Stimulated activated naive CD8-positive, alpha-beta T cell treated with anti-CD3 and anti-CD28 coated beads, Interleukin-15, Interleukin-2, amounts not matched to agents 100 ng/mL and 50 ng/mL, for 24 hours (primary cell): ENCODE results near the gene ATXN10.

Source experiments
- H3K27ac Mint-ChIP-seq: one replicate; pipeline ENCODE4 v1.8.0; 2021; ENCODE audit warnings: mild to moderate bottlenecking, mixed read lengths
- H3K27me3 Mint-ChIP-seq: one replicate; pipeline ENCODE4 v1.8.0; 2021; ENCODE audit warnings: mixed read lengths
- H3K36me3 Mint-ChIP-seq: one replicate; pipeline ENCODE4 v1.8.0; 2021; ENCODE audit warnings: low read depth, mixed read lengths
- H3K4me1 Mint-ChIP-seq: one replicate; pipeline ENCODE4 v1.8.0; 2021; ENCODE audit warnings: low read depth, mixed read lengths
- H3K4me3 Mint-ChIP-seq: one replicate; pipeline ENCODE4 v1.8.0; 2021; ENCODE audit warnings: mild to moderate bottlenecking, mixed read lengths
- H3K9me3 Mint-ChIP-seq: one replicate; pipeline ENCODE4 v1.8.0; 2021; ENCODE audit warnings: mixed read lengths

Gene ATXN10

DNA sequence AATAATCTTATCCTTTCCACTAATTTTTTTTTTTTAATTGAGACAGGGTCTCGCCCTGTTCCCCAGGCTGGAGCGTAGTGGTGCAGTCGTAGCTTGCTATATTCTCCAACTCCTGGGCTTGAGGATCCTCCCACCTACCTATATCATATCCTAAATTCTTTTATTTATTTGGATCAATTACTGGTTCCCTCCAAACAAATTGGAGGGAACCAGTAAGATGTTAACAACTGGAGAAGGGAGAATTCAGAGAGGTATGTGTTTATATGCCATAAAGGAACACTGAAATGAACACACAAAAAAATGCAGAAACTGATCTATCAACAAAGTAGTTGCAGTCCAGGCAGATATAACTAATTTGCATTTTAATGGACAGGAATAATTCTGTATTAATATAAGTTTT is 63.6 kb downstream of the ATXN10 start:
- Mint-ChIP-seq H3K9me3 (no peaks in the 10 kb centered on the region), H3K27me3 (no peaks in the 10 kb centered on the region), H3K36me3 (peaks cover 65% of the 10 kb centered on the region), H3K4me1 (no peaks in the 10 kb centered on the region), H3K4me3 (no peak overlapping the region), H3K27ac (no peak overlapping the region)

DNA sequence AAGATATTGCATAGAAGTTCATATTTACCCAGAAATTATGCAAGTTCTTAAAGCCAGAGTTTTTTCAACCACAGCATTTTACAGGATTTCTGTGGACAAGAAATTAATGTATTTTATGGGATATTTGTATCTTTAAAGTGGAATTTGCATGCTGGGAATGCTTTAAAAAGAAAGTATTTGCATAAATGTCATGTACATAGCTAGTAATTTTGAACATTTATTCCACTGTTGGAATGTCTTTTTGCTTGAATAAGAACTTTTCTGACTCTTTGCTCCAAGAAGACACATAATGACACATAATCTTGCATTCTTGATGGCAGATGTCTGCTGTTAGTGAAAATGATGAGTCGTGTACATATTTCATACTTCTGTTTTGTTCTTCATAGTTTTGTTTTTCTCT is 66.6 kb downstream of the ATXN10 start:
- peaks cover 76% of the 10 kb centered on the region for H3K36me3 Mint-ChIP-seq
- H3K4me1 Mint-ChIP-seq, result no peaks in the 10 kb centered on the region
- no peaks in the 10 kb centered on the region for H3K9me3 Mint-ChIP-seq
- H3K27me3 Mint-ChIP-seq, result no peaks in the 10 kb centered on the region
- no peak overlapping the region for H3K27ac Mint-ChIP-seq
- H3K4me3 Mint-ChIP-seq, result no peak overlapping the region

DNA sequence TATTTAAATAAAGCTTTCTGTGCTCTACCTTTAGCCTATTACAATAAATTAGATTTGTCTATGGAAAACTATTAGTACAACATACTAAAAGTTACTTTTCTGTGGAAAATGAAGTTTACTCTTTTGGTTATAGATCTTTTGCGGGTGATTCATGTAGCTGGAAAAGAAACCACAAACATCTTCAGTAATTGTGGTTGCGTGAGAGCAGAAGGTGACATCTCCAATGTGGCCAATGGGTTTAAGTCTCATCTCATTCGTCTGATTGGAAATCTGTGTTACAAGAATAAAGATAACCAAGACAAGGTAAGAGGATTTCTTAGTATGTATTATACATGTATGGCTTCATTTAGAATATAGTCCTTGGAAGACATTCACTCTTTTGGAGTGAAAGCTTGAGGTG is 68.6 kb downstream of the ATXN10 start:
- no peak overlapping the region for H3K4me3 Mint-ChIP-seq
- peaks cover 85% of the 10 kb centered on the region for H3K36me3 Mint-ChIP-seq
- H3K27ac Mint-ChIP-seq, result no peak overlapping the region
- no peaks in the 10 kb centered on the region for H3K27me3 Mint-ChIP-seq
- no peaks in the 10 kb centered on the region for H3K9me3 Mint-ChIP-seq
- no peaks in the 10 kb centered on the region for H3K4me1 Mint-ChIP-seq

DNA sequence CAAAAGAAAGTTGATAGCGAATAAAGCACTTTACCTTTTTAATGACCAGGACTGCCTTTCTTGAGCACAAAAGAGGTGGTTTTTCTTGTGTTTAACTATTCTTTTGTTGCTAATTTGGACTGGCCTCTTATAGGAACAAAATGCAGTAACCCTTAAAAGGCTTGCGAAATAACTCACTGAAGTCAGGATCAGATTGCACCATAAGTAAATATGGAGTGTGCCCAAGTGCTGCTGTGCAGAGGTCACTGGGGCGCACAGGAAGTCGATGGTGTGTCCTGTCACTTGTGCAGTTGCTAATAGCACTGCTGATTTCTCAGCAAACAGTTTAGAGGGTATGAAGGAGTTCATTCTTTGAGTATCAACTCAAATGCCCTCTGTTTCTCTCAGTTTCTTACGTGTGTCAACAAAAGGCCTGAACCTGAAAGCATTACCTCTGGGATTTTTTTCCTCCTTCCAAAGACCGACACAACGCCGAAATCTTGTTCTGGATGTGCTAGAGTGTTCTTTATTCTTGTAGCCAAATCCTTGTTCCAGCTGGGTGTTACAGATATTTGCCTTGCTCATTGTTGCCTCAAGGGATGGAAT is 71.3 kb downstream of the ATXN10 start:
- Mint-ChIP-seq H3K27ac (no peak overlapping the region), H3K9me3 (no peaks in the 10 kb centered on the region), H3K27me3 (no peaks in the 10 kb centered on the region), H3K4me3 (no peak overlapping the region), H3K36me3 (peaks cover 77% of the 10 kb centered on the region), H3K4me1 (no peaks in the 10 kb centered on the region)

DNA sequence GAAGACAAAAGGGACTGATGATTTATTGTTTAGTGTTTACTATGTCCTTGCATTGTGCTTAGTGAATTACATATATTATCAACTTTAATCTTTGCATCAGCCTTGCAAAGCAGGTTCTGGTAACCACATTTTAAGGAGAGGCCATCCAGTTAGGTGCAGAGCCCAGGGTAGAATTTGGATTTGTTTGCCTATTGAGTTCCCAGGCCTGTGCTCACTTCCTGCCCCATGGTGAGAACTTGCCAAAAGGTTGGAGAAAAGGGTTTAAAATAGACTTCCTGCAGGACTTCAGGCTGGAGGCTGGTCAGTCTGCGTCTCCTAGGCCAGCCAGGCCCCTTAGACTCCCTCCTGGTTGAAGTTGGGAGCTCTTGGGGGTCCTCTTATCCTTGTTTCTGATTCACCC is 72.1 kb downstream of the ATXN10 start:
- Mint-ChIP-seq H3K4me1 (no peaks in the 10 kb centered on the region), H3K9me3 (no peaks in the 10 kb centered on the region), H3K27me3 (no peaks in the 10 kb centered on the region), H3K27ac (no peak overlapping the region), H3K4me3 (no peak overlapping the region), H3K36me3 (peaks cover 75% of the 10 kb centered on the region)

DNA sequence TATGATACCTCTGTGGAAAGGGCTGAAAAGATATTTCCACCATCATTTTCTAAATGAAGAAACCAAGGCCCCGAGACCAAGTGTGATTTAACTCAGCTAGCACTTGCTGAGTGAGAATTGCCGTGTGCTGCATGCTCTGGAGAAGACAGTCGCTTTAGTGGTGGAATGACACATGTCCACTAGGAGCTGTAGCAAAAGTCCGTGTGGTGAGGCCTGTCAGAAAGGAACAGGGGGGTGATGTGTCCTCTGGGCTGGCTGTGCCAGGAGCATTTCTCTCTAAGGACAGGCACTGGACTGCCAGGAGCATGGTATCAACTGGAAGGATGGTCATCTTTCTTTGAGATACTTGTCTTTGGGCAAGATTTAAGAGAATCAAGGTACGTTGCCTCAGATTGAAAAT is 72.8 kb downstream of the ATXN10 start:
- Mint-ChIP-seq H3K27ac (peak overlapping the region; percentile 24), H3K4me3 (no peak overlapping the region), H3K4me1 (no peaks in the 10 kb centered on the region), H3K36me3 (peaks cover 69% of the 10 kb centered on the region), H3K9me3 (no peaks in the 10 kb centered on the region), H3K27me3 (no peaks in the 10 kb centered on the region)

DNA sequence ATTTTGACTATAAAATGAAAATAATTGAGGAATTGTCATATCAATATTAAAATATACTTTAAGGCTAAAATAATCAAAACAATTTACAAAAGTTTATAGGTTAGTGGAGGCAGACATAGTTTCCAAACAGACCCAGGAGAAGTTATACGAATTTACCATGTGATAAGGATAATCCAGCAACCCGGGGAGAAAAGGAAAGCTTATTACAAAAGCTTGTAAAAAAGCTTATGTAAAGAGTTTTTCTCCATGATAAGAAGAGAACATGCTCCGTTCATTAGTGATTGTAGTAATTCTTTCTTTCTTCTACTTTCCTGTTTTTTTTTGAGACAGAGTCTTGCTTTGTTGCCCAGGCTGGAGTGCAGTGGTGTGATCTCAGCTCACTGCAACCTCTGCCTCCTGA is 79.0 kb downstream of the ATXN10 start:
- Mint-ChIP-seq H3K27ac (no peak overlapping the region), H3K4me1 (no peaks in the 10 kb centered on the region), H3K4me3 (no peak overlapping the region), H3K9me3 (no peaks in the 10 kb centered on the region), H3K36me3 (peaks cover 38% of the 10 kb centered on the region), H3K27me3 (no peaks in the 10 kb centered on the region)

DNA sequence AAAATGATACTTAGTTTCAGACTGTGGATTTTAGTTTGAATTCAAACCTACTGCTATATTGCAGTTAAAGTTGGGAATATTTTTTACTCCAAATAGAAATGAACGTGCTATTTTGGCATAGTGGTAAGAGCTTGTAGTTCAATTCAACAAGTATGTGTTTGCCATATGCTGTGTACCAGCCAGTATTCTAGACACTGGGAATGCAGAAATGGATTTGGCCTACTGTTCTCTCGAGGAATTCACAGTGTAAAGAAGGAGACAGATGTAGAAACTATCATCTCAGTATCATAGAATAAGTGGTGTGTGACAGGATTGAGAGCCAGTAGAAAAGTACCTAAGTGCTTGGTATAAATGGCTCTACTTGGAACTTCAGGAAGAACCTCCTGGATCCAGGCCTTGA is 80.4 kb downstream of the ATXN10 start:
- H3K36me3 Mint-ChIP-seq, result peaks cover 32% of the 10 kb centered on the region
- no peaks in the 10 kb centered on the region for H3K9me3 Mint-ChIP-seq
- H3K27me3 Mint-ChIP-seq, result no peaks in the 10 kb centered on the region
- no peaks in the 10 kb centered on the region for H3K4me1 Mint-ChIP-seq
- no peak overlapping the region for H3K4me3 Mint-ChIP-seq
- no peak overlapping the region for H3K27ac Mint-ChIP-seq

DNA sequence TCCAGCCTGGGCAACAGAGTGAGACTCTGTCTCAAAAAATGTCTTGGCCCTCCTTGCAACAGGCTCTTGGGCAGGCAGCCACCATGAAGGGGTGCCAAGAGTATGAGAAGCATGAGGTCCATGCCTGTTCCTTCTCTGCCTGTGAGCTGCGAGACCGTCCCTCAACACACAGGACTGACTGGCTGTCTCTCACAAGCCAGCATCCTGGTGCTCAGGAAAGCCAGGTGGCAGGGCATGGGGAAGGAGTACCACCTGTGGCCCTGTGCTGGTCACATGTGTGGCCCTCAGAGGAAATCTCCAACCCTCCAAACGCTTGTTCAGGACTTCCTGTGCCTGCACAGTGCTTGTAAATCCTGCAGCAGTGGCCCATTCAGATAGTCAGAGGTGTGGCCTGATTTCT is 83.2 kb downstream of the ATXN10 start:
- H3K36me3 Mint-ChIP-seq, result peaks cover 26% of the 10 kb centered on the region
- H3K27ac Mint-ChIP-seq, result no peak overlapping the region
- no peaks in the 10 kb centered on the region for H3K9me3 Mint-ChIP-seq
- no peaks in the 10 kb centered on the region for H3K27me3 Mint-ChIP-seq
- H3K4me3 Mint-ChIP-seq, result no peak overlapping the region
- no peaks in the 10 kb centered on the region for H3K4me1 Mint-ChIP-seq

DNA sequence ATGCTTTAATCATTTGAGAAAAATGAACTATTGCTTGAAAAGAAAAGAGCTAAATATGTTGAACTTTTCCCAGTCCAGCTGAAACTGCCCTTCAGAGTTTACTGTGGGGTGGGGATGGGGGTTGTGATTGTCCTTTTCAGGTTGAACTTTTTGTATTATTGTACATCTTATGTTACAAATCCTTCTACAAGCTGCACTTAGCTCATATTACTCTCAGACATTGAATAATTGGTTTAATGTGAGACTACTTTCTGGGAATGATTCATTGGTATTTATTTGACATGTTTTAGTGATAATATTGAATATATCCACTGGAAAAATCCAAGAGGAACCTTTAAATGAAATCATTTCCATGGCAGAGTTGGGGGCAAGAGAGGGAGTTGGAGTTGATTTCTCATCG is 84.9 kb downstream of the ATXN10 start:
- no peaks in the 10 kb centered on the region for H3K4me1 Mint-ChIP-seq
- no peak overlapping the region for H3K4me3 Mint-ChIP-seq
- H3K9me3 Mint-ChIP-seq, result no peaks in the 10 kb centered on the region
- H3K27me3 Mint-ChIP-seq, result no peaks in the 10 kb centered on the region
- H3K36me3 Mint-ChIP-seq, result peaks cover 29% of the 10 kb centered on the region
- no peak overlapping the region for H3K27ac Mint-ChIP-seq

DNA sequence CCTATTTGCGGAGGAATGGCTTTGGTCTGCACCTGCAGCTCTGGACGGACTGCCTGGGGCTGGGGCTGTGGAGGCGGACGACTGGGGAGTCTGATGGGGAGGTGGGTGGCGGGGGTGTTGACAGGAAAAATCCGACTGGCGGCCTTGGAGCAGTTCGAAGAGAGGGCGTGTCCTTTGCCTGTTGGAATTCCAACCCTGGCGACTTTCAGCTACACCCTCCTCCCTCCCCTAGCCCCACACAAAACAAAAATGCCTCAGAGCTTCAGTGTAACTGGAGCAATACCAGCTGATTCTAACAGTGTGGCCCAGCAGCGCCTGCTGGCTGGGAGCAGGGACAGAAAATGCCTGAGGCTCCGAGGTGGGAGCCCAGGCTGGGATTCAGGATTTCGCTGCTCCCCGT is 85.4 kb downstream of the ATXN10 start:
- no peaks in the 10 kb centered on the region for H3K4me1 Mint-ChIP-seq
- H3K27ac Mint-ChIP-seq, result no peak overlapping the region
- no peak overlapping the region for H3K4me3 Mint-ChIP-seq
- H3K27me3 Mint-ChIP-seq, result no peaks in the 10 kb centered on the region
- H3K9me3 Mint-ChIP-seq, result no peaks in the 10 kb centered on the region
- peaks cover 26% of the 10 kb centered on the region for H3K36me3 Mint-ChIP-seq

DNA sequence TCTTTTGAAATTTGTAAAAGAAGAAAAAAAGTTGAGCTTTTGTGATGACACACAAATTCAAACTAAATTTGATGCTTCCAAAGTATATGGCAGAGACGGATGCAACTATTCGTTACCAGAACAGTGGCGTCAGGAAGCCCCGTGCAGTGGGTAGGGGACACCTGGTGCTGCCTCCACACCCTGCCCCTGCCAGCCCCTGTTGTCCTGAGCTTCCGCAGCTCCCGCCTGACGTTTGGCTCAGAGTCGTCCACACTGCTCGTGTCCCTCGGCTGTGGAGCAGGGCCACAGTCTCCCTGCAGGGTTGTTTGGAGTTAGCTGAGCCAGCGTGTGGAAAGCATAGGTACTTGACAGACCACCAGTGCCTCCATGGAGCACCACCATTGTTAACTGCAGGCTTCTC is 86.3 kb downstream of the ATXN10 start:
- no peaks in the 10 kb centered on the region for H3K27me3 Mint-ChIP-seq

DNA sequence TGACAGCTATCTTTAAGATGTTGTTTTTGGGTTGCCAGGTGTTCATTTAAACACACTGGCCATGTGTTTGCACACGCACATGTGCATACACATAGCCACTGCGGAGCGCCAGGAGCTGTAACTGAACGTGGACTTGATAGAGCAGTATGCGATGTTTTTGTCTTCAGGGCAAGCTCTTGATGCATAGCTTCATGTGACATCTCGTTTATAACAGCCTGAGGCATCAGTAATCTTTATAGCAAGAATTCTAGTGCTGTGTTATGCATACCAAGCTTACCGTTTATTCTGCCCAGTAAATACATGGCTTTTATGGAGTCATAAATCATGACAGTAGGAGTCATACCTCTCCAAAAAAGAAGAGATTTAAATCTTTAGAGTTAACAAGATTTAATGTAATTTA is 87.0 kb downstream of the ATXN10 start:
- Mint-ChIP-seq H3K9me3 (no peaks in the 10 kb centered on the region), H3K4me3 (no peak overlapping the region), H3K27me3 (no peaks in the 10 kb centered on the region), H3K27ac (no peak overlapping the region), H3K36me3 (peaks cover 23% of the 10 kb centered on the region), H3K4me1 (no peaks in the 10 kb centered on the region)

More for the DNA sequence above, 86.3 kb downstream of the ATXN10 start:
- H3K36me3 Mint-ChIP-seq, result peaks cover 25% of the 10 kb centered on the region
- H3K4me3 Mint-ChIP-seq, result no peak overlapping the region
- no peaks in the 10 kb centered on the region for H3K9me3 Mint-ChIP-seq
- no peak overlapping the region for H3K27ac Mint-ChIP-seq
- no peaks in the 10 kb centered on the region for H3K4me1 Mint-ChIP-seq

DNA sequence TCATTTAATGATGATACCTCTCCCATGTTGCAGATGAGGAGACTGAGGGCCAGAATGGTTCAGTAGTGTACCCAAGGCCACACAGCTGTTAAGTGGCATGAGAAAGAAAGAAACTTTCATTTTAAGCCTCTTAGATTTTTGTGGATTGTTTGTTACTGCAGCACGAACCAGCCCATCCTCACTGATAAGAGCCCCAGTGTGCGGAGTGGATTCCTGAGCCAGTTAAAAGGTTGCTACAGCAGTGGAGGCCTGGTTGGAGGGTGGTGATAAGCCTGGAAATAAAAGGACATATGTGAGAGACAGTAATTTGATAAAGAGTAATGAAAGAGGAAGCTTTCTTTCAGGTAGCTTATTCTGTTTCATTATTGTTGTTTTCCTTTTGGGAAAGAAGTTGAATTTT is 89.0 kb downstream of the ATXN10 start:
- H3K4me1 Mint-ChIP-seq, result no peaks in the 10 kb centered on the region
- peaks cover 24% of the 10 kb centered on the region for H3K36me3 Mint-ChIP-seq
- H3K27ac Mint-ChIP-seq, result no peak overlapping the region
- H3K27me3 Mint-ChIP-seq, result no peaks in the 10 kb centered on the region
- no peaks in the 10 kb centered on the region for H3K9me3 Mint-ChIP-seq
- no peak overlapping the region for H3K4me3 Mint-ChIP-seq

DNA sequence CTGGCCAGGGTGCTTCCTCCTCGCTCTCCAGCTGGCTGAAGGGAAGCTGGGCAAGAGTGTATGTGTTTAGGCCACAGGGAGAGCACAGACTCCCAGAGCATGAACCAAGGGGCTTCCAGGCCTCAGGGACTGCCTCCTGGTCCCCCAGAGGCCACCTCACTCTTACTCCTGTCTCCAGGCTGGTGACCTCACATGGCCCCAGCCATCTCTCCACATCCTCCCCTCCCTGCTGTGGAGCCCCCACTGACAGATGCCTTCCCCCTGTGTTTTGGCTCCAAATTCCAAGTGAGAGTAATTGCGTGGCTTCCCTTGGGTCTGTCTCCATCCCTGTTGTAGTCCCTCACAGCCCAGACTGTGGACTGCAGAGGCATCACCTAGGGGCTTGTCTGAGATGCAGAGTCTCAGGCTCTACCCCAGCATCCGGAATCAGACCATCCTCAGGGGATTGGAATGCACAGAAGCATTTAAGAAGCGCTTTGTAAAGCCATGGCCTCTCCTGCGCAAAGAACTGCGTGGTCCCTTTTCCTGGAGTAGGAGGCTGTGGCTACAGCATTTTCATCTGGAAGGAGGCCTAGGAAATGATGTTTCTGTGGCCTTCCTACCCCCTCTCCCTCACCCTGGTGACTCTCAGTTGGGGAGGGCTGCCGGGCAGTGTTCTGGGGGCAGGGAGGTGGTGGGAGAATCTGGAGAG is 91.1 kb downstream of the ATXN10 start:
- Mint-ChIP-seq H3K27ac (no peak overlapping the region), H3K4me1 (no peaks in the 10 kb centered on the region), H3K9me3 (no peaks in the 10 kb centered on the region), H3K27me3 (no peaks in the 10 kb centered on the region), H3K4me3 (no peak overlapping the region), H3K36me3 (peaks cover 19% of the 10 kb centered on the region)

DNA sequence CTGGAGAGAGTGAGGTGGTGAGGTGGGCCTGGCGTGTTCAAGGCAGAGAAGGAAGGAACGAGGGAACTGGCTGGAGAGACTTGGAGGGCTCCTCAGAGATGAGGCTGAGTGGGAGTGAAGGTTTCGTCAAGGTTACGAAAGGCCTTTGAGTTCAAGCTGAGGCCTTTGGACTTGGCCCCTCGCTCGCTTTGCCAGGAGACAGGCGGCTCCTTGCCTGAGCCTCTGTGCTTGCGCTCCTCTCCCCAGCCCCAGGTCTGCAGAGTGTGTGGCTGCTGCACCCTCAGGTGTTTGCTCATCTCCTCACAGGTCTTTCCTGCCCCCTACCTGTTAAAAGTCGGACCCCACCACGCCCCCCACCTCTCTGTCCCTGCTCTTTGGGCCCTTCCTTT is 91.6 kb downstream of the ATXN10 start:
- H3K27ac Mint-ChIP-seq, result no peak overlapping the region
- no peak overlapping the region for H3K4me3 Mint-ChIP-seq
- H3K36me3 Mint-ChIP-seq, result peaks cover 18% of the 10 kb centered on the region
- no peaks in the 10 kb centered on the region for H3K27me3 Mint-ChIP-seq
- no peaks in the 10 kb centered on the region for H3K9me3 Mint-ChIP-seq
- H3K4me1 Mint-ChIP-seq, result no peaks in the 10 kb centered on the region
